ENCODE measurements around the gene ZDHHC14. TPM values are rescaled to one million over a fixed set of nuclear protein-coding genes. Genes with fewer than 3 reads are reported as not detected.

The ZDHHC14 gene
- 10 to 100 TPM in 2 of 4 donors, 1 to 10 TPM in 2; 7.5 to 12.6 (median 10.7) TPM for total RNA-seq
- polyA plus RNA-seq, result 1 to 10 TPM; 2.4 to 9.6 (median 2.8) TPM

DNA sequence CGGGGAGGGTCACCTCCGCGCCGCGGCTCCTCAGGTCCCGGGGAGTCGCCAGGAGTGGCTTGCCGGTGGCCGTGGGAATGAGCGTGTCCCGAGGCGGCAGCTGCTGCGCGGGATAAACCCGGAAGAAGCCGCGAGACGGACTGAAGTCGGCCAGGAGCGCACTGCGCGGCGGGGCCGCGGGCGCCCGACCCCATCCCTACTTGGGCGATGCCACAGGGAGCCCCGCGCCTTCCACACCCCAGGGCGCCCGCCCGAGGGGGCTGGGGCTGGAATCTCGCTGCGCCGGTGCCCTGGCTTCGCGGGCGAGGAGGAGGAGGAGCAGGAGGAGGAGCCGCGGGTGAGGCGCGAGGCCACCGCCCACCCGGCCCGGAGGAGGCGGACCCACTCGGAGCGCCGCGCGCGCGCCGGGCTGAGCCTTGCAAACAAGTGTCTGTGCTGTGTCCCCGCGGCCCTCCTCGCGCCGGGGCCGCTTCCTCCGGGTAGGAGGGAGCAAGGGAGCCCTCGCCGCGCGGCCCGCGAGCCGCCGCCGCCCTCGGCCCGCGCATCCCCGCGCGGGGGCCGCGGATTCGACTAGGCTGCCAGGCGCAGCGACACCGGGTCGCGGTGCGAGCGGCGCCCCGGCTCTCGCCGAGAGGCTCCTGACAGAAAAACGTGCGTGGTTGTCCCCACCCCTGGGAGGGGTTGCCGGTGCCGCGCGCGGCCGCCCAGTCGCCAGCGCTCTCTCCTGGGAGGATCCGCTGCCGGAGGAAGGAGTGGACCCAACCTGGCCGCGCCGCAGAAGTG lies at the start of gene ZDHHC14:
Gene ZDHHC14, plus strand, starts transcription at position 412 of the 783 bp plus-strand sequence.
- 0% methylated on average over 106 of the region's 106 CpGs for WGBS, 2 donors
- no peaks in the 10 kb centered on the region for H3K9me3 ChIP-seq
- peak; percentile 94 for DNase-seq

DNA sequence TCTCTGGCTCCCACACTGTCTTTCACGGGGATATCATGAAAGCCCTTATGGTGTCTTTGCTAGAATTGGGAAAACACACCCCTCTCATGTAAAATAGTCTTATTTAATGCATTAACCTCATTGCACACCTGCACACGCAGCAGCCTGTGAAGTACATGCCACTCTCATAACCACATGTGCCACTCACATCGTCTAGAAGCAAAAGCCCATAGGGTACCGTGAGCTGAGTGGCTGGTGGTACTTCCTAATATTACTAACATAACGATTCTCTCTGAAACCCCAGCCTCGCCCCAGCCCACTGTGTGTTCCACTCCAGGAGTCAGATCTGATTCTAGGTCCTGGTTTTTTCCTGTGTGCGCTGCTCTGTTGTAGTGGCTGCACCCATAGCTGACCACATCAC lies 48.2 kb upstream of the ZDHHC14 start:
- intact Hi-C loops (cut with DNase I), result no loop called here
- Histone ChIP-seq H3K36me3 (no peaks in the 10 kb centered on the region), H3K4me1 (no peaks in the 10 kb centered on the region), H3K4me3 (no peak overlapping the region), H3K27ac (no peak overlapping the region), H3K27me3 (peaks cover 0 to 9% (median 3%) of the 10 kb centered on the region in 3 donors), H3K9me3 (no peaks in the 10 kb centered on the region)
- TF ChIP-seq POLR2A (IDR thresholded peaks at IDR 0.05) (no peak), POLR2AphosphoS5 (IDR thresholded peaks at IDR 0.05) (no peak), EP300 (IDR thresholded peaks at IDR 0.05) (no peak)
- TF ChIP-seq, protein P1, sequence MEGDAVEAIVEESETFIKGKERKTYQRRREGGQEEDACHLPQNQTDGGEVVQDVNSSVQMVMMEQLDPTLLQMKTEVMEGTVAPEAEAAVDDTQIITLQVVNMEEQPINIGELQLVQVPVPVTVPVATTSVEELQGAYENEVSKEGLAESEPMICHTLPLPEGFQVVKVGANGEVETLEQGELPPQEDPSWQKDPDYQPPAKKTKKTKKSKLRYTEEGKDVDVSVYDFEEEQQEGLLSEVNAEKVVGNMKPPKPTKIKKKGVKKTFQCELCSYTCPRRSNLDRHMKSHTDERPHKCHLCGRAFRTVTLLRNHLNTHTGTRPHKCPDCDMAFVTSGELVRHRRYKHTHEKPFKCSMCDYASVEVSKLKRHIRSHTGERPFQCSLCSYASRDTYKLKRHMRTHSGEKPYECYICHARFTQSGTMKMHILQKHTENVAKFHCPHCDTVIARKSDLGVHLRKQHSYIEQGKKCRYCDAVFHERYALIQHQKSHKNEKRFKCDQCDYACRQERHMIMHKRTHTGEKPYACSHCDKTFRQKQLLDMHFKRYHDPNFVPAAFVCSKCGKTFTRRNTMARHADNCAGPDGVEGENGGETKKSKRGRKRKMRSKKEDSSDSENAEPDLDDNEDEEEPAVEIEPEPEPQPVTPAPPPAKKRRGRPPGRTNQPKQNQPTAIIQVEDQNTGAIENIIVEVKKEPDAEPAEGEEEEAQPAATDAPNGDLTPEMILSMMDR (IDR thresholded peaks at IDR 0.05), result no peak
- DNase-seq, result no peak
- 58 to 89% methylated on average over 7 of the region's 7 CpGs for WGBS, 2 donors

More for the DNA sequence above, at the start of gene ZDHHC14:
- Histone ChIP-seq H3K27ac (peak within 1 kb of the TSS; percentile 93 to 97 (median 95)), H3K36me3 (no peaks in the 10 kb centered on the region), H3K4me1 (peaks cover 0 to 22% (median 12%) of the 10 kb centered on the region in 4 donors), H3K27me3 (no peaks in the 10 kb centered on the region), H3K4me3 (peak within 1 kb of the TSS; percentile 91 to 98 (median 92))
- TF ChIP-seq, protein P1 (IDR thresholded peaks at IDR 0.05), result no peak
- TF ChIP-seq POLR2A (IDR thresholded peaks at IDR 0.05) (peak; percentile 70 to 76), POLR2AphosphoS5 (IDR thresholded peaks at IDR 0.05) (peak; percentile 76 to 94 (median 86))
- intact Hi-C loops (cut with DNase I), result loop anchor here (1.0 to 2.0 kb wide), 2 partner anchors 57 to 286 kb away; no protein-coding TSS in a partner anchor

DNA sequence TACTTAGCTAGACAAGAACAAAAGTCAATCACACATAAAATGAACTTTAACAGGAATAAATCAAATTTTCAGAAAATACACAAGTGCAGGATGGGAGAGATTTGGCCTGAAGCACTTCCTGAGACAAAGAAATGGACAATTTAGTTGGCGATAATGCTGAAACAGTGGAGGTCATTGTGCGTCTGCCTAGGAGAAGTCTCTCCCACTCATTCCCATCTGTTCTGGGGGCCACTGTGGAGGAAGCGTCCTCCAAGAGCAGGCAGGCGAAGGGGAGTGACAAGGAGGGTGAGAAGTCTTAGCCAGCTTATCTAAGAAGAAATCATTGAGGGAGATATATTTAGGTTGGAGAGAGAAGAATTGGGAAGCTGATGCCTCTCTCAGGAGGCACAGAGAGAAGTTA lies 47.5 kb upstream of the ZDHHC14 start:
- Histone ChIP-seq H3K27me3 (peaks cover 0 to 9% (median 3%) of the 10 kb centered on the region in 3 donors), H3K36me3 (no peaks in the 10 kb centered on the region), H3K4me3 (no peak overlapping the region), H3K27ac (no peak overlapping the region), H3K4me1 (no peaks in the 10 kb centered on the region), H3K9me3 (no peaks in the 10 kb centered on the region)
- TF ChIP-seq POLR2AphosphoS5 (IDR thresholded peaks at IDR 0.05) (no peak), EP300 (IDR thresholded peaks at IDR 0.05) (no peak), POLR2A (IDR thresholded peaks at IDR 0.05) (no peak)
- TF ChIP-seq, protein P1 (IDR thresholded peaks at IDR 0.05), result no peak
- intact Hi-C loops (cut with DNase I), result no loop called here
- 90 to 91% methylated on average over 4 of the region's 4 CpGs for WGBS, 2 donors
- no peak for DNase-seq

DNA sequence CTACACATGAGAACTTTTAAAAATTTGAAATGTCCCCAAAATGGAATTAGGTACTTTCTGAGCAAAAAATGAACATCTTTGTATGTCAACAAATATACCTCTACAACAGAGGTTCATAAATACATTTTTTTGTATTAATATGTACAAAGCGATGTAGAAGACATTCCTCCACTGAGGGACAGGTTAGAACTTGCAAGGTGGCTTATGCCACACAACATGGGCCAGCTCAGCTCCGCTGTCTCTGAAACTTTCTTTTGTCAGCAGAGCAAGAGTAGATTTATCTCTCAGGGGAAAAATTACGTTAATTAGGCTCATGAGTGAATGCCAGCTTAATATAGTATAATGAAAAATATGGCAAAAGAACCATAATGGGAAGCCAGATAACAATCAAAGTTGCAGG lies 47.0 kb upstream of the ZDHHC14 start:
- 84 to 87% methylated on average over 3 of the region's 3 CpGs for WGBS, 2 donors
- Histone ChIP-seq H3K36me3 (no peaks in the 10 kb centered on the region), H3K27ac (no peak overlapping the region), H3K27me3 (peaks cover 0 to 9% (median 3%) of the 10 kb centered on the region in 3 donors), H3K4me1 (no peaks in the 10 kb centered on the region), H3K4me3 (no peak overlapping the region), H3K9me3 (no peaks in the 10 kb centered on the region)
- intact Hi-C loops (cut with DNase I), result no loop called here
- no peak for DNase-seq
- TF ChIP-seq, protein P1 (IDR thresholded peaks at IDR 0.05), result no peak
- no peak for TF ChIP-seq EP300 (IDR thresholded peaks at IDR 0.05)
